Measurements from ENCODE around the gene SLC29A2.

SLC29A2 gene

DNA sequence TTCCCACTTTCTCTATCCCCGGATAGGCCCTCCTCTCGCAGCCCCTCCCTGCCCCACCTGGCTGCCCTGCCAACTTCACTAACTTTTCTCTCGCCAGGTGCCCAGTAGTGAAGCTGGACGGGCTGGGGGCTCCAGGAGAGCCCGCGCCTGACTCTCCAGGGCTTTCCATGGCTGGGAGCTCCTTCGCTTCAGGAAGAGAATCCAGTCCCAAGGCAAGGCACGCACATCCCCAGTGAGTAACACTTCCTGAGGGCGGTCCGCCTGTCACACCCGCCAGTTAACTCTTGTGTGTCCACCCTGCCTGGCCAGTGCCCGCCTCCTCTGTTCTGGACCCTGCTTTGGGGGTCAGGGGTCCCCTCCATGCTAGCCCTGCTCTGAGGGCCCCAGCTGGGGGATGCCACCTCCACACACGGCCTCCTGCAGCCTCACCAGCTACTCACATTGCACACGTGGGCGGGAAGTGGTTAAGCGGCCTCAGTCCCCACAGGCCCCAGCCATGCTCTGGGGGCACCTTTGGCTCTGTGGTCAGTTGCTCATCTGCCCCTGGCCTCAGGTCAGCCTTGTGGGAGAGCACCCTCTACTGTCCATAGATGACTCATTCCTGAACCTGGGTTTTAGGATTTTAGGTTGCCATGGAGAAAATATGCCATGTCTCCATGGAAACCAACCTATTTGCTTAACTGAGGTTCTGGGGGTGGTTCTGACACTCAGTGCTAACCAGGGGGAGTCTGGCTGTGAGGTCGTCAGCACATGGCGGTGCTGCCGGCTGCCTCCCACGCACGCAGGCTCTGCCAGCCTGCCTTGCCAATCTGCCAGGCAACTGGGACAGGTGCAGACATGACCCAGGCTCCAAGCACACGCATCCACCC lies 35.1 kb downstream of the SLC29A2 start, which contains the start of gene RIN1:
TSS of gene RIN1 (minus strand) at position 201 of the 869 bp plus-strand sequence. CDS start at position 169, 32 bp downstream.
- peak; percentile 84 for ATAC-seq

More for the DNA sequence above, 35.1 kb downstream of the SLC29A2 start, which contains the start of gene RIN1:
- no peak for TF ChIP-seq ARNTL (CRISPR knock-in tag; IDR thresholded peaks at IDR 0.05; ENCODE audit: borderline replicate concordance, low read depth)
- no peak for TF ChIP-seq ZFP30 (CRISPR knock-in tag; IDR thresholded peaks at IDR 0.05)
- no peak for TF ChIP-seq CSDC2 (CRISPR knock-in tag; IDR thresholded peaks at IDR 0.05)
- no peak for TF ChIP-seq OSR1 (CRISPR knock-in tag; IDR thresholded peaks at IDR 0.05)
- no peak for TF ChIP-seq ZNF565 (CRISPR knock-in tag; conservative IDR thresholded peaks at IDR 0.05; ENCODE audit: low read depth)
- no peak for TF ChIP-seq ZC3H10 (CRISPR knock-in tag; IDR thresholded peaks at IDR 0.05)
- TF ChIP-seq BACH2 (CRISPR knock-in tag; IDR thresholded peaks at IDR 0.05; ENCODE audit: borderline replicate concordance) = no peak
- TF ChIP-seq ZFP3 (CRISPR knock-in tag; IDR thresholded peaks at IDR 0.05) = peak; percentile 54; the same call in 1 of the 2 replicates
- peak; percentile 74; the same call in 1 of the 2 replicates for TF ChIP-seq PATZ1 (CRISPR knock-in tag; IDR thresholded peaks at IDR 0.05; ENCODE audit: borderline replicate concordance)
- no peak for TF ChIP-seq SNAI2 (CRISPR knock-in tag; IDR thresholded peaks at IDR 0.05)
- TF ChIP-seq ZNF70 (CRISPR knock-in tag; IDR thresholded peaks at IDR 0.05) = no peak
- TF ChIP-seq GLIS3 (CRISPR knock-in tag; IDR thresholded peaks at IDR 0.05) = 0 out of 2 replicates have a peak, but pooled peaks have one; percentile 61
- no peak for TF ChIP-seq CREB5 (CRISPR knock-in tag; IDR thresholded peaks at IDR 0.05; ENCODE audit: low read depth)
- TF ChIP-seq PPARA (CRISPR knock-in tag; IDR thresholded peaks at IDR 0.05; ENCODE audit: borderline replicate concordance) = no peak
- no peak for TF ChIP-seq CSRNP3 (CRISPR knock-in tag; IDR thresholded peaks at IDR 0.05)
- no peak for TF ChIP-seq ESRRG (CRISPR knock-in tag; IDR thresholded peaks at IDR 0.05)
- no peak for TF ChIP-seq ISL1 (CRISPR knock-in tag; IDR thresholded peaks at IDR 0.05)
- no peak for TF ChIP-seq ZNF8 (CRISPR knock-in tag; IDR thresholded peaks at IDR 0.05)
- no peak for TF ChIP-seq TCF4 (CRISPR knock-in tag; IDR thresholded peaks at IDR 0.05; ENCODE audit: borderline replicate concordance)
- TF ChIP-seq TOX (CRISPR knock-in tag; IDR thresholded peaks at IDR 0.05; ENCODE audit: borderline replicate concordance) = no peak
- TF ChIP-seq, protein P1, sequence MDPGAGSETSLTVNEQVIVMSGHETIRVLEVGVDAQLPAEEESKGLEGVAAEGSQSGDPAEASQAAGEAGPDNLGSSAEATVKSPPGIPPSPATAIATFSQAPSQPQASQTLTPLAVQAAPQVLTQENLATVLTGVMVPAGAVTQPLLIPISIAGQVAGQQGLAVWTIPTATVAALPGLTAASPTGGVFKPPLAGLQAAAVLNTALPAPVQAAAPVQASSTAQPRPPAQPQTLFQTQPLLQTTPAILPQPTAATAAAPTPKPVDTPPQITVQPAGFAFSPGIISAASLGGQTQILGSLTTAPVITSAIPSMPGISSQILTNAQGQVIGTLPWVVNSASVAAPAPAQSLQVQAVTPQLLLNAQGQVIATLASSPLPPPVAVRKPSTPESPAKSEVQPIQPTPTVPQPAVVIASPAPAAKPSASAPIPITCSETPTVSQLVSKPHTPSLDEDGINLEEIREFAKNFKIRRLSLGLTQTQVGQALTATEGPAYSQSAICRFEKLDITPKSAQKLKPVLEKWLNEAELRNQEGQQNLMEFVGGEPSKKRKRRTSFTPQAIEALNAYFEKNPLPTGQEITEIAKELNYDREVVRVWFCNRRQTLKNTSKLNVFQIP (CRISPR knock-in tag; IDR thresholded peaks at IDR 0.05; ENCODE audit: borderline replicate concordance, low read depth) = no peak
- no peak for TF ChIP-seq RARB (CRISPR knock-in tag; IDR thresholded peaks at IDR 0.05)
- TF ChIP-seq, protein P2, sequence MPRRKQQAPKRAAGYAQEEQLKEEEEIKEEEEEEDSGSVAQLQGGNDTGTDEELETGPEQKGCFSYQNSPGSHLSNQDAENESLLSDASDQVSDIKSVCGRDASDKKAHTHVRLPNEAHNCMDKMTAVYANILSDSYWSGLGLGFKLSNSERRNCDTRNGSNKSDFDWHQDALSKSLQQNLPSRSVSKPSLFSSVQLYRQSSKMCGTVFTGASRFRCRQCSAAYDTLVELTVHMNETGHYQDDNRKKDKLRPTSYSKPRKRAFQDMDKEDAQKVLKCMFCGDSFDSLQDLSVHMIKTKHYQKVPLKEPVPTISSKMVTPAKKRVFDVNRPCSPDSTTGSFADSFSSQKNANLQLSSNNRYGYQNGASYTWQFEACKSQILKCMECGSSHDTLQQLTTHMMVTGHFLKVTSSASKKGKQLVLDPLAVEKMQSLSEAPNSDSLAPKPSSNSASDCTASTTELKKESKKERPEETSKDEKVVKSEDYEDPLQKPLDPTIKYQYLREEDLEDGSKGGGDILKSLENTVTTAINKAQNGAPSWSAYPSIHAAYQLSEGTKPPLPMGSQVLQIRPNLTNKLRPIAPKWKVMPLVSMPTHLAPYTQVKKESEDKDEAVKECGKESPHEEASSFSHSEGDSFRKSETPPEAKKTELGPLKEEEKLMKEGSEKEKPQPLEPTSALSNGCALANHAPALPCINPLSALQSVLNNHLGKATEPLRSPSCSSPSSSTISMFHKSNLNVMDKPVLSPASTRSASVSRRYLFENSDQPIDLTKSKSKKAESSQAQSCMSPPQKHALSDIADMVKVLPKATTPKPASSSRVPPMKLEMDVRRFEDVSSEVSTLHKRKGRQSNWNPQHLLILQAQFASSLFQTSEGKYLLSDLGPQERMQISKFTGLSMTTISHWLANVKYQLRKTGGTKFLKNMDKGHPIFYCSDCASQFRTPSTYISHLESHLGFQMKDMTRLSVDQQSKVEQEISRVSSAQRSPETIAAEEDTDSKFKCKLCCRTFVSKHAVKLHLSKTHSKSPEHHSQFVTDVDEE (CRISPR knock-in tag; IDR thresholded peaks at IDR 0.05) = no peak
